Measurements from ENCODE around the gene JUN. TPM values are rescaled to one million over a fixed set of nuclear protein-coding genes. Genes with fewer than 3 reads are reported as not detected.

The JUN gene
- total RNA-seq, 4 donors from 2014 or later = 77.7 to 126 (median 111) TPM

- intact Hi-C loops (cut with DNase I) = loop anchor here (2.0 to 10.0 kb wide), 4 partner anchors 31 to 479 kb away; partner anchors contain the start of genes FGGY and JUN
- no peaks in the 10 kb centered on the region for H3K27me3 ChIP-seq
- H3K36me3 ChIP-seq = no peaks in the 10 kb centered on the region
- peaks cover 27 to 37% (median 34%) of the 10 kb centered on the region in 4 donors for H3K4me1 ChIP-seq
- TF ChIP-seq EP300 (IDR thresholded peaks at IDR 0.05) (no peak), CTCF (IDR thresholded peaks at IDR 0.05) (no peak), POLR2A (IDR thresholded peaks at IDR 0.05; ENCODE audit: low read depth) (no peak), POLR2AphosphoS5 (IDR thresholded peaks at IDR 0.05) (no peak)
- no peaks in the 10 kb centered on the region for H3K9me3 ChIP-seq
- WGBS = 1% methylated on average over 13 of the region's 13 CpGs
- peak overlapping the region; percentile 91 to 96 (median 94) for H3K27ac ChIP-seq (replicated peaks in 1 of 4)
- no peak for DNase-seq (ENCODE audit: extremely low spot score)
- H3K4me3 ChIP-seq = peak overlapping the region; percentile 65 to 73 (median 68)
These were observed 31.8 kb upstream of the JUN start for GRCh38 chr1:58815686-58816071.

DNA sequence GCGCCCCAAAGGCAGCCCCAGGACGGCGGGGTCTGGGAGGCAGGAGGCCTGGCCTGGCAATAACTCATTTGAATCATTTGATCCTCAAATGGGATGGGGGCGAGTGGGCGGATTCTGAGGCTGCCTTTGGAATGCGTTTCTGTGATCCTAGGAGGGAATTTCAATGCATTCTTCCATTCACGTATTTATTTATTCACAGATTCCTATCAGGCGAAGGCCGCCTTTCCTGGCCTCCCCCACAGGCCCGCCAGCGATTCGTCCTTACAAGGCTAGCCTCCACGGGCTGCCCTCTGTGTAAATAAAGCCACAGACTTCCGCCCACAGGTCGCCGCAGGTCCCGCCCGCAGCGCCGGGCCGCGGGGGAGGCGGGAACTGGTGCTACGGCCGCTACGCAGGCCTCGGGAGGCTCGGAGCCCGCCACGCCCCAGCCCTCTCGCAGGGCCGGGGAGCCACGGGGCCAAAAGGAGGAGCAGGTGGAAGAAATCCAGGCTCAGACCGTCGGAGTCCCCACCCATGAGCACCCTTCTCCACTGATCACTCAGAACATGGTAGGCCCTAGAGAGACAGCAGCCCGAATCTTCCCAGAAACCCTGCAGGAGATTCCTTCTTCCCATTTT is 31.3 kb upstream of the JUN start:
- intact Hi-C loops (cut with DNase I) = loop anchor here (2.0 to 10.0 kb wide), 3 partner anchors 30 to 480 kb away; partner anchors contain the start of genes FGGY and JUN
- no peaks in the 10 kb centered on the region for H3K9me3 ChIP-seq
- DNase-seq (ENCODE audit: extremely low spot score) = peak; percentile 95
- peaks cover 27 to 37% (median 34%) of the 10 kb centered on the region in 4 donors for H3K4me1 ChIP-seq
- H3K27ac ChIP-seq (replicated peaks in 1 of 4) = peak overlapping the region; percentile 91 to 96 (median 94)
- peak overlapping the region; percentile 65 to 73 (median 68) for H3K4me3 ChIP-seq
- TF ChIP-seq EP300 (IDR thresholded peaks at IDR 0.05) (no peak), POLR2AphosphoS5 (IDR thresholded peaks at IDR 0.05) (peak; percentile 88 to 94), CTCF (IDR thresholded peaks at IDR 0.05) (peak in 1 of 3 experiments; percentile 8), POLR2A (IDR thresholded peaks at IDR 0.05; ENCODE audit: low read depth) (no peak)
- WGBS = 17% methylated on average over 16 of the region's 36 CpGs
- H3K36me3 ChIP-seq = no peaks in the 10 kb centered on the region
- H3K27me3 ChIP-seq = no peaks in the 10 kb centered on the region

DNA sequence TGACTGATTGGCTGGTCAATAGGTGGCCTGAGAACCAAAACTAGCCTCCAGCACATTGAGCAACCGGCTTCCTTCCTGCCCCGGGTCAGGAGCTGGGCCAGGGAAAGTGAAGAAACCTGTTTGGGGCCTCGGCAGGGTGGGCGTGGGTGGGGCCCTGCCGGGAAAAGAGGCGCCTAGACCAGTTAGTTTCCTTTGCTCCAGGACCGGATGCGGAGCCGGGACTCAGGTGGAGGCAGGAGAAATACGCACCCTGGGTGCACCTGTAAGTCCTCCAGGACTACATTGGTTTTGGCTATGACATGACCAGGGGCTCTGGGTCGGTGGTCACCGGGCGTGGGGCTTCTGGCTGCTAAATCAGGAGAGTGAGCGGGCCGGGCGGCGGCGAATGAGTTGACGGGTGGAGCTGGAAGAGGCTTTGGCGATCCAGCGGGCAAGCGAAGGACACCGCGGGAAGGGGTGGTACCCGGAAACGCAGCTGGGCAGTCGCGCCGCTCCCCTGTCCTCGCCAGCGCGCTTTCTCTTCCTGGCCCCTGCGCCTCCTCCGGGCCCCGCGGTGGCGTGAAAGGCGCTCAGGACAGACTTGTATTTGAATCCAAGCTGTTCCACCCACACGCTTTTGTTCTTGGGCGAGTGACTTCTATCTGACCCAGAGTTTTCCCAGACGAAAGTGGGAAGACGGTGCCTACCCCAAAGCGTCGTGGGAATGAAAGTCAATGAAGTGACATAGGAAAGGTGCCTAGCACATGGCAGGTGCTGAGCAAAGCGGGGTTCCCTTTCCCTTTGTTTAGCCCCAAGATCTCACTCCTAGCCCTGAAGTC is 30.6 kb upstream of the JUN start:
- DNase-seq (ENCODE audit: extremely low spot score) = no peak

GRCh38 chr1:58813801-58814200 is 30.0 kb upstream of the JUN start:
- DNase-seq (ENCODE audit: extremely low spot score) = no peak
- Histone ChIP-seq H3K36me3 (no peaks in the 10 kb centered on the region), H3K9me3 (no peaks in the 10 kb centered on the region), H3K4me3 (peak overlapping the region in 1 of 4 donors; percentile 73), H3K27me3 (no peaks in the 10 kb centered on the region), H3K4me1 (peaks cover 27 to 37% (median 34%) of the 10 kb centered on the region in 4 donors), H3K27ac (replicated peaks in 1 of 4) (peak overlapping the region; percentile 91 to 96 (median 94))
- TF ChIP-seq POLR2A (IDR thresholded peaks at IDR 0.05; ENCODE audit: low read depth) = no peak
- no peak for TF ChIP-seq EP300 (IDR thresholded peaks at IDR 0.05)
- no peak for TF ChIP-seq CTCF (IDR thresholded peaks at IDR 0.05)
- no peak for TF ChIP-seq POLR2AphosphoS5 (IDR thresholded peaks at IDR 0.05)
- WGBS = 67% methylated on average over 7 of the region's 7 CpGs
- intact Hi-C loops (cut with DNase I) = loop anchor here (2.0 to 10.0 kb wide), 3 partner anchors 29 to 481 kb away; partner anchors contain the start of genes FGGY and JUN

More for the DNA sequence above, 30.6 kb upstream of the JUN start:
- H3K4me3 ChIP-seq = peak overlapping the region; percentile 65 to 73 (median 68)
- no peaks in the 10 kb centered on the region for H3K9me3 ChIP-seq
- no peaks in the 10 kb centered on the region for H3K36me3 ChIP-seq
- intact Hi-C loops (cut with DNase I) = loop anchor here (2.0 to 10.0 kb wide), 3 partner anchors 30 to 480 kb away; partner anchors contain the start of genes FGGY and JUN
- no peaks in the 10 kb centered on the region for H3K27me3 ChIP-seq
- WGBS = 76% methylated on average over 41 of the region's 45 CpGs
- no peak for TF ChIP-seq POLR2A (IDR thresholded peaks at IDR 0.05; ENCODE audit: low read depth)
- peak in 1 of 2 donors; percentile 29 for TF ChIP-seq POLR2AphosphoS5 (IDR thresholded peaks at IDR 0.05)
- peak overlapping the region; percentile 91 to 96 (median 94) for H3K27ac ChIP-seq (replicated peaks in 1 of 4)
- H3K4me1 ChIP-seq = peaks cover 27 to 37% (median 34%) of the 10 kb centered on the region in 4 donors

- no peak overlapping the region for H3K4me3 ChIP-seq
- peaks cover 27 to 37% (median 34%) of the 10 kb centered on the region in 4 donors for H3K4me1 ChIP-seq
- H3K9me3 ChIP-seq = no peaks in the 10 kb centered on the region
- 80% methylated on average over 1 of the region's 1 CpG for WGBS
- no peak for TF ChIP-seq POLR2AphosphoS5 (IDR thresholded peaks at IDR 0.05)
- no peak for TF ChIP-seq EP300 (IDR thresholded peaks at IDR 0.05)
- no peak for TF ChIP-seq CTCF (IDR thresholded peaks at IDR 0.05)
- TF ChIP-seq POLR2A (IDR thresholded peaks at IDR 0.05; ENCODE audit: low read depth) = no peak
- H3K27me3 ChIP-seq = no peaks in the 10 kb centered on the region
- H3K36me3 ChIP-seq = no peaks in the 10 kb centered on the region
- intact Hi-C loops (cut with DNase I) = loop anchor here (10.0 kb wide), 2 partner anchors 331 to 481 kb away; partner anchors contain the start of gene FGGY
- DNase-seq (ENCODE audit: extremely low spot score) = no peak
- peak overlapping the region; percentile 91 to 96 (median 94) for H3K27ac ChIP-seq (replicated peaks in 1 of 4)
These were observed 29.5 kb upstream of the JUN start for GRCh38 chr1:58813361-58813760.

Measured in esophagus muscularis mucosa (tissue), 4 donors.